ENCODE results near the gene WDFY2.

GRCh38 chr13:51800486-51800885 lies 216.2 kb downstream of the WDFY2 start:
- TF ChIP-seq CTCF (conservative IDR thresholded peaks at IDR 0.05; ENCODE audit: low read depth, low read length) (no peak), EZH2phosphoT487 (IDR thresholded peaks at IDR 0.05; ENCODE audit: borderline replicate concordance, low read length) (no peak)

Measured in PC-3 (cell line).